CD4-positive, alpha-beta T cell treated with Interleukin-4 for 1 hour (primary cell): ENCODE data around the gene MAN1C1.
A peak's percentile ranks its signal among the peaks of the same experiment; 100 is the strongest.

Source experiments
- DNase-seq, 2 donors: peaks; one replicate each; pipeline ENCODE4 v3.0.0-alpha.2; 2020 to 2022

The MAN1C1 gene

DNA sequence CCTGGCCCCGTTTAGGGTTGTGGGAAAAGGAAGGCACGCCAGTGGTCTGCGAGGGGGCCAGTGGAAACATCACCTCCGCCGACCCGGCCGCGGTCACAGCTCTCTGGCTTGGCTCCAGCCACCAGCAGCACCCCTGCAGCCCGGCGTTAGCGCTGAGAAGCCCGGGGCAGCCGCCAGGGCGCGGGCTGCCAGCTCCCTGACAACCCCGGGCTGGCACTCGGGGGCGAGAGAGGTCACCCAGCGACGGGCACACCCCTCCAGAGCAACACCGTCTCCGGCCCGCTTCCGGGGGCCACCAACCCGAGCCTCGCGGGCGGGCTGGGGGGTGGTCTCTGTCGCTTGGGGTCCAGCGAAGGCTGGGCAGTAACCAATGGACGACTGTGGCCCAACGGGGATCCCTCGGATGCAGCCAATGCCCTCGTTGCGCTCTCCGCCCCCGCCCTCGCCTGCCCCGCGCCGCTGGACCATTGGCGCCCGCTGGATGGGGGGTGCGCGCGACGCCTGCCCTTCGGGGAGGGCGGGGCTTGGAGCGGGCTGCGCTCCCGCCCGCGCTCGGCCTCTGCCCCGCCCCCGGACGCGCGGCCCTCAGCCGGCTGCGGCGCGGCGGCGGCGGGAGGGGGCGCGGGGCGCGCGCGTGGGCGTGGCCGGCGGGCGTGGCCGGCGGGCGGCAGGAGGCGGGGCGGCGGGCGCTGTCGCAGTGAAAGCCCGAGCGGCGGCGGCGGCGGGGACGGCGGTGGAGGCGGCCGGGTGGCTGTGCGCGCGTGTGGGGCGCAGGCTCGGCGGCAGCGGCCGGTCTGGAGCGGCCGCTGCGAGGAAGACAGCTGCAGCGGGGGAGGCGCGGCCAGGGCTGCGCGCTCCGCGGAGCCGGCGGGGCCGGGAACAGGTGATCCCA lies at the start of gene MAN1C1:
TSS of gene MAN1C1 (plus strand) at position 697 of the 892 bp plus-strand sequence. CDS start 1,007 bp downstream, outside the sequence.
- peak; percentile 82 to 86 for DNase-seq

DNA sequence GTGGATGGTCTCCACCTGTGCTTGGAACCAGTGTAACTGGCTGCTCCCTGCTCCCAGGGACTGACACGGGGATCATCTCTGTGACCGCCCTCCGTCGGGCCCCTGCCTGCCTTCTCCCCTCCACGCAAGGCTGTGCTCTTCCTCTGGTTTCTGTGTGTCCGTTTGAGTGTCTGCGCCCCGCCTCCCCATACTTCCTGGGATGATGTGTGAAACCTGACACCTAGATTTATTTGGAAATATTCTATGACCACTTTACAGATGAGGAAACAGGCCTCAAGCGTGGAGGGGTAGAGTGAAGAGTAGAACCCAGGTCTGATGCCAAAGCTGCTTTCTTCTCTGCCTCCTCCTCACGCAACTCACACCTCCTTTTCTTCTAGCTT lies 48.9 kb upstream of the MAN1C1 start:
- no peak for DNase-seq

DNA sequence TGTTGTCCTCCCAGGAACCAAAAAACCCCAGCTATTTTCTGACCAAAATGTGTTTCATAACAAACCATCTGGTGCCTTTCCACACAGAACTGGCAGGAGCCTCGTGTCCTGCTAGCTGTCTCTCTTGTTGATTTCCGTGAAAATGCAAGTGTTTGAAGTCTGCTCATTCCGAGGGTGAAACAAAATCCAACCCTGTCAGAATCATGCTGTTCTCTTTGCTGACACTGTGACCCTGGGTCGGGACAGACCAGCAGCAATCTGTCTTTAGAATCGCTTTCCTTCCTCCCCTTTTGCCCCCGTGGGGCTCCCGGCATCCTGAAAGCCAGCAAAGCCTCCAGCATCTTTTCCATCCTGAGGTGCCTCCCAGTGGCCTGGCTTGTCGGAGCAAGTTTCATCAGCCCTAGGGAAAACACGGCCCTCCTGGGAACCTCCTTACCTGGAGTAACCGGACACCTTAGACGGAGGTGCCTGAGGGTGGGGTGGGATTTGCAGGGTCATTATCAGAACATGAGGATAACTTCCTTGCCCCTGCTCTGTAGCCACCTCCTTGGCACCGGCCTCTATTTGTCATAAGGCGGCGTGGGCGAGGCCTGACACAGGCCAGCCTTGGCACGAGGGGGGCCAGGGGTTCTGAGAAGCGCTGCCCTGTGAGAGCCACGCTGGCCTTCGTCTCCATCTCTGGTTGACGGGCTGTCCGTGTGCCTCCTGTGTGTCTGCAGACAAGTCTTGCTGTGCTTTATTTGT lies 48.3 kb upstream of the MAN1C1 start:
- no peak for DNase-seq

DNA sequence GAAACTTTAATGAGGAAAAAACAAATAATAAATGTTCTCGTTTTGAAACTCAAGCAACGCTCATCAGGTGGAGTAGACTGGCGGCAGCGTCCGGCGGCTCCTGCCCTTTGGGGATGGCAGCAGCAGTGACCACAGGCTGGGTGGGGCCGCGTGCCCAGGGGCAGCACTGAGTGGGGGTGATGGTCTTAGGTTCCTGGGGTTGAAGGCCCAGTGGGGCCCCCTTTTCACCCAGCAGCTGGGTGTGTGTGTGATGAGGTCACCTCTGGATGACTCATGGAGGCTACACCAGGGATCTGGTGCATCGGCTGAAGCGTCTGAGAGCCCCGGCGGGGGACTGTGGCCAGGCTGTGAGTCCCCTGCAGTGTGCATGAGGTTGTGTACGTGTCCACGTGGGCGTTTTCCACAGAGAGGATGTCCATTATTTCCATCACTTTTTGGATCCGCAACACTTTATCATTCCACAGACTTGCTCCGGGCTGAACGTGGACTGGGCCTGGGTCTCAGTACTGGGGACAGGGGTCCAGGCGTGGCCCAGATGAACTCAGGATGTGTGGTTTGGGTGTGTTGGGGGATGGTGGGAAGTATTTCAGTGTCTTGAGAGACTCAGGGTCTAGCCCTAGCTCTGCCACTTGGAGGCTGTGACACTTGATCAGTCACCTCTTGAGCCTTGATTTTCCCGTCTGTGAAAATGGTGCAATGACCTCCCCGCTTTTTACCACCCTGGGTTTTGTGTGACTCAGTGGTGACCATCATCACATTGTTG lies 47.6 kb upstream of the MAN1C1 start:
- no peak for DNase-seq

DNA sequence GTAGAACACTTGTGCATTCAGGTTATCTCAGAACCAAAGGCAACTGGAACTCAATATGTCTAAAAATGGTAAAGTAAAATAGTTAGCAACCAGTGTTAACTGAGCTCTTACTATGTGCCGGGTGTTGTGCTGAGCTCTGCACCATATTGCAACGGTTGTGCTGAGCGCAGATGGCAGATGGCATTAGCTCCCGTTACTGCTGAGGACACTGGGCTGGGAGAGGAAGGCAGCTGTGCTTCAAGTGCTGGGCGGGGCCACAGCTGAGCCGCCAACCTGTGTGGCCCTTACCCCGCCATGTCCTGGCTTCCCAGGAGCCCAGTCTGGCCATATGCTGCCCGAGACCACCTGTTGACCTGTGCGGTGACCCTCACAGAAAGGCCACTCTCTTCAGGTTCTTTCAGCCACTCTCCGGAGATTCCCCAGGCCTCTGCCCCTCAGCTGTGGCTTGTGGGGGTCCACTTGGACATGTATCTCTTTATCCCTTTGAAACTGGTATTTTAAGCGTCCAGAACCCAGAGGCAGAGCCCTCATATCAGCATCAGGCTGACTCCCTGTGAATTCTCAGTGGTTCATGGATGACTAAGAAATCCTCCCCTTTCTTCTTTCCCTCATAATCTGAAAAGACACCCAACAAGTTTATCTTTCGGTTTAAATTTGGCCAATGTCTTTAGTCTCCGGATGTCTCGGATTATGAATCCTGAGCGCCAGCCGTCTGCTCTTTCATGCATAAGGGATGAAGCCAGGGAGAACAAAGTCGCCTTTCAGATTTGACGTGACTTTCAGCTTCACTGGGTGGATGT lies 46.8 kb upstream of the MAN1C1 start:
- no peak for DNase-seq

DNA sequence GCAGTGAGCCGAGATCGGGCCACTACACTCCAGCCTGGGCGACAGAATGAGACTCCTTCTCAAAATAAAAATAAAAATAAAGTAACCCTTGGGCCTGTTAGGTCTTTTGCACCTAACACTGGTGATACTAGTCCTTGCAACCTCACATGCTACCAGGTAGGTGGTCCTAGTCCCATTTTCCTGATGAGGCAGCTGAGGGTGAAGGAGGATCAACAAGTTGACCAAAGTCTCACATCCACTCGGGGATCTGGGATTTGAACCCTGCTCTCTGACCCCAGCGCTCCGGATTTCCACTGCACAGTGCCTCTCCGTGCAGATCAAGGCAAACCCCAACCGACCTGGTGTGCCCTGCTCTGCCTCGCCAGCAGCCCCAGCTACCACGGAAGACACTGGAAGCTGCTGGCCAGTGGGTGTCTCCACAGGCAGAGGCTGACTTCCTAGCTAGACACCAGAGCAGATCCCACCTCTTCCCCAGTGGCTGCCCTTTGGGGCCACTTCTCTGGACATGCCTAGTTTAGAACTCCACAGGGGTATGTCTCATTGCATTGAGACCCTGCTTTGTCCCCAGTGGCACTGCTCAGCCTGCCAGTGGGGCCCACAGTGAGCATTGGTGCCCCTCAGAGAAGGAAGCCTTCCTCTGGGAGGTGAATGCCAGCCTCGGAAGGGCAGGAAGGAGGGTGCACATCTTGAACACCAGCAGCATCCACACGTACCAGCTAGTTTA lies 45.6 kb upstream of the MAN1C1 start:
- no peak for DNase-seq

DNA sequence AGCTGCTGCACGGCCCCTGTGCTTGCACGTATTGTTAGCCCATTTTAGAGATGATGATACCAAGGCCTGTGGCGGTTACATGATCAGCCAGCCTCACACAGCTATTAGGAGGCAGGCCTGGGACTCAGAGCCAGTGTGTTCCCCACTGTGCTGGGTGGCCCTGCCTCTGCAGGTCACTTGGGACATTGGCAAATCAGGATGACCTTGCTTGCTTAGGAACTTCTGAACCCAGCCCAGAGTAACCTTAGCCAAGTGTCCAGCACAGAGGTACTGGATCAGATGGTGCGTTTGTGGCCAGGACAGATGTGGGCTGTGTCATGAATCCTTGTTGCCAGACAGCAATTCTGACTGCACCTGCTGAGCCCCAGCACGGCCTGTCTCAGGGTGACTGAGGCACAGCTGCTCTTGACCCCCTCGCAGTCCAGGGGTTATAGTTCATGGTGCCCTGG lies 45.0 kb upstream of the MAN1C1 start:
- DNase-seq: no peak

DNA sequence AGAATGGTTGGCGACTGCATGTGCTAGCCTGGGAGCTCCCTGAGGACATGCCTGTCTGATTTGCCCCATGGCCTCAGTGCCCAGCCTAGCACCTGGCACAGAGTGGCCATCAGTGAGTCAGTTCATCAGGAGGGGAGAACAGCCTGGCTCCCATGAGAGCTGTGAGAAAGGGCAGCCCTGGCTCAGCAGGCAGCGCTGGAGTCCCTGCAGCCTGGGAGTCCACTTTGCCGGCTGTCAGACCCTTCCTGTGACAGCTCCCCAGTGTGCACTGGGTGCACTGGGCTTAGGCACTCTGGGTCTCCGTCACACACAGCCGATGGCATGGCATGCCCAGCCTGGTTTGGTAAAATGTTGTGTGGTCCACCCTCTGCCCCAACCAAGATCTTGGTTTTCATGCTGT lies 44.5 kb upstream of the MAN1C1 start:
- no peak for DNase-seq

DNA sequence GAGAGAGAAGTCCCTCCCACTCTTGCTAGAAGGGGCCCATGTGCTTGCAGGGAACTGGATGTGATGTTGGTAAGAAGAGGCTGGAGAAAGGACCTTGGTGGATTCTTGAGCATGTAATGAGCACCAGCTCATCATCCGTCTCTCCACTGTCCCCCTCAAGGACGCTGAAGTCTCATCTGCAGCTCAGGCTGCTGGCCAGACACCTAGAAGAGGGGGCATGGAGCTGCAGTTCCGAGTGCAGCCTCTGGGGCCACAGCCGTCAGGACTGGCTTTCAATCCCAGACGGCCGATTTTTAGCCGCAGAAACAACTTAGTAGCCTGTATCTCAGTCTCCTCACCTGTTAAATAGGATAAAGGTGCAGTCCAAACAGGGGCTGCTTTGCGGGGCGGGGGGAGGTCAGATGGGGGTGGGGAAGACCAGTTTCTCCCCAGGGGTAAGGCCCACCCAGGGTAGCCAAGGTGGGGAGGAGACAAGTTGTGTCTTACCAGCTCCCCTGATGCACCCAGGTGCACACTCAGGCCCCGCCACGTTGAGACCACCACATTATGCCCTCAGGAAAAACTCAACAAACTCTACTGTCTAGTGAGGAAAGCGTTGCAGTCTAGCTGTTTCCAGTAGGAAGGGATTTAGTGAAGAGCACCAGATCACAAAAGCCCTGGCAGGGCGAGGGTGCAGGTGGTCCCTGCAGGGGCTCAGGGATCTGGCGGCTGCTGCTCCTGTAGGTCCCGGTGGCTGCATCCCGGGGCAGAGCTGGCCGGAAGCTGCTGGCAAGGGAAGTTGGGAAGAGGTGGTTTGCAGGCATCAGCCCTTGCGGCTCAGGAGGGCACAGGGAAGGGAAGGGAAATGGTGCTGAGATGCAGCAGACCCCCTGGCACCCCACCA lies 43.6 kb upstream of the MAN1C1 start:
- DNase-seq: peak; percentile 33 to 41

DNA sequence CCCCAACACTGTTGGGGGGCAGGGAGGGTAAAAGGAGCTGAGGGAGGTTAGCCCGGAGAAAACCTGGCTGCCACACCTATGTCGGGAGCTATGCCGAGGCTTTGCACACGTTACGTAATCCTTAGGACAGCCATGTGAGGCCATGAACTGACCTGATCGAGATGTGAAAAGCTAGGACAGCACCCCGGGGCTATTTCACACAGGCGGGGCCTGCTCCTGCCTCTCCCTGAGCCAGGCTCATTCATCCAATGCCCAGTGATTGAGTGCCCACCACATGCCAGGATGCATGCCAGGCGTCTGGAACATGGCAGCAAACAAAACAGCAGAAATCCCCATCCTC lies 43.0 kb upstream of the MAN1C1 start:
- DNase-seq: no peak

DNA sequence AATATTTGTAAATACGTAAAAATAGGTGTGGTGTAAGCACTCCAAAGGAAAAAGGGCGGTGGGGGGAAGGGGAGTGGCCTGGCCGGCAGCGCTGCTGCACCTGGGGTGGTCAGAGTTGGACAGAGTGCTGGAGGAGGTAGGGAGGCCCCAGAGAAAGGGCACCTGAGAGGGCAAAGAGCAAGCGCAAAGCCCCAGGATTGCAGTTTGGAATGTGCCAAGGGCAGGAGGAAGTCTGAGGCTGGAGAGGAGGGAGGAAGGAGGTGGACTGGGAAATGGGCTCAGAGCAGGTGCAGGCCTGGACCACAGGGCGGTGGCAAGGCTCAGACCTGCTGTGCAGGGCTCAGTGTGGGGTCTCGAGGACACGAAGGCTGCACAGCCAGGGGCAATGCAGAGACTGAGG lies 42.6 kb upstream of the MAN1C1 start:
- DNase-seq: no peak

DNA sequence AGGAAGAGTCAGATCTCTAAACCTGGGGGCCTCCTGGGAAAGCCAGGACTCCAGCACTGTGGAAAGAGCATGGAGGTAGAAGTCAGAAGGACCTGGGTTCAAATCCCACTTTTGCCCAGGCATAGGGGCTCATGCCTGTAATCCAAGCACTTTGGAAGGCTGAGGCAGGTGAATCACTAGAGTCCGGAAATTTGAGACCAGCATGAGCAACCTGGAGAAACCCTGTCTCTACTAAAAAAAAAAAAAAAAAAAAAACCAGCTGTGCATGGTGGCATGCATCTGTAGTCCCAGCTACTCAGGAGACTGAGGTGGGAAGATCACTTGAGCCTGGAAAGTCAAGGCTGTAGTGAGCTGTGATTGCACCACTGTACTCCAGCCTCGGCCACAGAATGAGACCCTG lies 41.4 kb upstream of the MAN1C1 start:
- DNase-seq: no peak

DNA sequence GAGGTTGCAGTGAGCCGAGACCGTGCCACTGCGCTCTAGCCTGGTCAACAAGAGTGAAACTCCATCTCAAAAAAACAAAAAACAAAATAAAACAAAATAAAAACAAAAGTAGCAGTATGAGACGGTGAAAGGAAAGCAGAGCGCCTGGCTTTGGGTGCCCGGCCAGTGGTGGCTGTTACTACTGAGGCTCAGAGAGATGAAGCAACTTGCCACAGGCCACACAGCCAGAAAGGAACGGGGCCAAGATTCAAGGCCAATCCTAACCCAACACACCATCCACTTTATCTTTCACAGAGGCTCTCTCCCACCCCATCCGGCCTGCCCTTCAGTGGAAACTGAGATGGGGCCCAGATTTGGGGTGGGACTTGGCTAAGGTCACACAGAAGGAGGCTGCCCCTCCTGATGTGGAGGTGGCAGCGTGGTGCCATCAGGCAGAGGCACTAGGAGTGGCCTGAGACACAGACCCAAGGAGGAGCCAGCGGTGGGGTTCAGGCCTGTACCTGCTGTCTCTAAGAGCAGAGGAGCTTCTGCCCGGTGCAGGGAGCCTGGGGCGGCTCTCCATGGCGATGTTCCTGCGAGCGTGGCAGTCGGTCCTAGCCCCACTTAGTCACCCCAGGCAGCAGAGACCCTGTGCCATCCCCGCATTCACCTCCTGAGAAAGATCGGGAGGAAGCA lies 40.0 kb upstream of the MAN1C1 start:
- DNase-seq: no peak

DNA sequence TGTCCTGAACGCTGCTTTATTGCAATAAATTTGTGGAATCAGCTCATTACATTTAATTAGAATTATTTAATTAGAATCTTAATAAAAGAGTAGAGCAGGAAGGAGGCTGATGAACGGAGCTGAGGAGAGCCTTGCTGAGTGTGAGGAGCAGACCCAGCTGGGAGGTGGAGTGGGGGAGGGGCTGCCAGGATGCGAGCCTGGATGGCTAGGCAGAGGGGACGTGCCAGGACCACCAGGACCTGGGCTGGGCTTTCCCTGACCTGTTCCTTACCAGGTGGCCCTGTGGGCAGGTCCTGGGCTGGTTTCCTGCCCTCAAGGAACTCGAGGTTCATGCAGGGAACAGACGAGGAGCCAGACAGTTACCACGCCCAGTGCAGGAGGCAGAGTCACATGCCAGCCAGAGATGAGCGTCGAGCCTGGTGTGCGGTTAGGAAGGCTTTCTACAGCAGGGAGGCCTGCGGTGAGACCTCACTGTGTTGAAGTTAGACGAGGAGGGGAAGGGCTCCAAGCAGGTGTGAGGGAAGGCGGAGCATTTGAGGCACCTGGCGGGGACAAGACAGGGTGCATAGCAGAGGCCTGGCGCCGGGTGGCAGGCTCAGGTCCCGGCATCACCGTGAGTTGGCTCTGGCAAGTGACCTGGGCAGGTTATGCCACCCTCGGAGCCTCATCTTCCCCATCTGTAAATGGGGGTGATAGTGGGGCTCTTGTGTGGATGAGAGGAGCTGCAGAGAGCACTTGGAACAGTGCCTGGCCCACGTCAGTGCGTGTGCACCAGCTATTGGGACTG lies 39.3 kb upstream of the MAN1C1 start:
- no peak for DNase-seq

DNA sequence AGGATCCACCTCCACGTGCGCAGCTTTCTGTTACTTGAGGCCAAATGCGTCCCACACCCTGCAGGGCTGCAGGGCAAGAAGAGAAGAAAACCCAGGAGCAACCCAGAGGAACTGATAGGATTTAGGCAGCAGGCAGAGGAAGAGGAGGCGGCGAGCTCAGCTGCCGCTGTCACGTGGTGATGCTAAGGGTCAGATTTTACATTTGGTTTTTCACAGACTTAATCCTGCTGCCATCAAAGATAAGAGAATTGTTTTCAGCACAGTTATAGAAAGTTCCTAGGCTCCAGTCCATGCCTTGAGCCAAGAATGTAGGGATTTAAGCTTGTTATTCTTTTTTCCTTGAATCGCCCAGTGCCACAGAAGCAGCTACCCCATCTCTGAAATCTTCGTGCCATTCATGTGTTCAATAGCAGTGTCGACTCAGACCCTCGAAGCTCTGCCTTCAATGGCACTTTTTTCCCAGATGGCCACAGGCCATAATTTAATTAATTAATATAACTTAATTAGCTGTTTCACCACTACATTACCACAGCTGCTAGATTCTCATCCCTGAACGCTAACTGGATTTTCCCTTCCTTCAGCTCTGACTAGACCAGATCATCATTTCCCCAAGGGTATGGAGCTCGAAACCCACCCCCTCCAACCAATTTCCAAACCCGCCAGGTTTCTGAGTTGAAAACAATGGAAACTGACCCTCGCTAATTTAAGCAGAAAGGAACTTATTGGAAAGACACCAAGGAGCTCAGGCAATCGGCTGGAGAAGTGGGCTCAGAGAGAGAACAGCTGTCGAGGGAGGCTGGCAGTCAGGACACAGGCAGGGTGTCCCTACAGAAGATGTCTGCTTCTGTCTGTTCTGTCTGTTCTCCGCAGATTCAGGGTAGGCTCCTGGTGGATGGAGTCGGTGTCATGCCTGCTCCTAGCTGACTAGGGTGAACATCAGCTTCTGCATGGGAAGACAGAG lies 37.0 kb upstream of the MAN1C1 start:
- DNase-seq: no peak

DNA sequence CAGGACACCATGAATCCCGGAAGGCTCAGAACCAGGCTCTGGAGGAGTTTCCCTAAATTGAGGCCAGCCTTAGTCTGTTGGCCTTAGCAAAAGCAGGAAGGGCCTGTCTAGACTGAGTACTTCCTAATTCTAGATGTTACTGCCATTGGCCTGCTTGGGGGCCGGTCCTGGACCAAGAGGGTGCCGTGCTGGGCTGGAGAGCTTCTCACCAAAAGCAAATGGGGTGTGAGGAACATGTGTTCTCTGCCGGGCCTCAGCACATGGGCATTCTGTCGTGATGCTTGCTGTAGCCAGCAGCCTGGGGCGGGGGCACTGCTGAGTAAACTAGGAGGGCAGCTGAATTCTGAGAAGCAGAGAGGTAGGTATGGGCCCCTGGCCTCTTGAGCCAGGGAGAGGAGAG lies 35.7 kb upstream of the MAN1C1 start:
- no peak for DNase-seq

DNA sequence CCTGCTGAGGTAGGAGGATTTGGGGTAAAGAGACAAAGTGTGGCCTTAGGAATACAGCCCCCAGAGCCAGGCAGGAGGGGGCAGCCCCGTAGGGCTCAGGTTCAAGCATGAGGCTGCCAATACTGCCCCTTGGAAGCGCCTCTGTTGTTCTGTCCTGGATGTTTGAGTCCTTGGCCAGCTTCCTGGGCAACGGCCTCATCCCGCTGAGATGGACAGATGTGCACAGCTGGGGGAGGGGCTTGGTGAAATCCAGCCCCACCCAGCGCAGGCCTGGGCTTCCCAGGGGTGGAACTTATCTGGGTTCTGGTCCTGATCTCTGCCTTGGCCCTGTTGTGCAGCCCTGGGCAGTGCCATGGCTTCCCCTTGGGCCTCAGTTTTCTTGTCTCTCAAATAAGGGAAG lies 34.8 kb upstream of the MAN1C1 start:
- no peak for DNase-seq
